GM12874 (cell line): ENCODE results near the gene CCR7.

ENCODE experiments used
- CTCF ChIP-seq: IDR thresholded peaks from 2 replicates; pipeline ENCODE4 v1.5.1; 2011; ENCODE audit warnings: low read depth, mild to moderate bottlenecking, control low read depth, low read length, moderate library complexity; ENCODE audit not compliant: insufficient read depth

CCR7 gene

DNA sequence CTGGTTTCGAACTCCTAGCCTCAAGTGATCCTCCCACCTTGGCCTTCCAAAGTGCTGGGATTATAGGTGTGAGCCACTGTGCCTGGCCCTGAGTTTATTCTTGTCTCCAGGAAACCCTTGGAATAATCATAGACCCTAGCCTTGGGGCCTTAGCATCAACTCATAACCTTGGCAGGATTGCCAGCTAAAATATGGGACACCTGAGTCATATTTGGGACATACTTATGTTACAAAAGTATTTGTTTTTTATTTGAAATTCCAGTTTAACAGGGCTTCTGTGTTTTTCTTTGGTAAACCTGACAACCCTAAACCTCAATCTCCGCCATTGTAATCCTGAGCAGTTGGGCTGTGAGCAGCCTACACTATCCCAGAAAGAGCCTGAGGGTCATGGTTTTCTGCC, 35.3 kb downstream of the CCR7 start:
- TF ChIP-seq CTCF: no peak

GRCh38 chr17:40528692-40529417, 36.4 kb downstream of the CCR7 start:
- TF ChIP-seq CTCF: no peak

- TF ChIP-seq CTCF: no peak
Measured at GRCh38 chr17:40526668-40527067, 38.6 kb downstream of the CCR7 start.

DNA sequence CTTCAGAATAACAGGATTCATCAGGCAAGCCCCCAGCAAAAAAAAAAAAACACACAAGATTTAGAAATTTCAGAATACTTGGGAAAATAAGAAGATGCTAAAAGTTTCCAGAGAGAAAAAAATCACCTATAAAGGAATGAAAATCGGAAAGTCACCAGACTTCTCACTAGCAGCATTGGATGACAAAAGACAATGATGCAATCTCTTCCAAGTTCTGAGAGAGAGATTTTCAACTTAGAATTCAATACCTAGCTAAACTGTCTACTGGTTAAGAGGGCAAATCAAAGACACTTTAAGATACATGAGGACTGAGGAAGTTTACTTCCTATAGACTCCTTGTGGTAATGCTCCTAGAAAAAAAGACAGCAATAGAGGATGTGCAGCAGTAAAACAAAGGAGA, 40.0 kb downstream of the CCR7 start:
- no peak for TF ChIP-seq CTCF

- no peak for TF ChIP-seq CTCF
Measured at GRCh38 chr17:40524243-40524965, 40.9 kb downstream of the CCR7 start.

- no peak for TF ChIP-seq CTCF
Measured at GRCh38 chr17:40522961-40523310, 42.3 kb downstream of the CCR7 start.

- no peak for TF ChIP-seq CTCF
Measured at GRCh38 chr17:40522250-40522960, 42.9 kb downstream of the CCR7 start.
